C4-2B (cell line): ENCODE results near the gene PCGF2.

Experiments used
- CTCF ChIP-seq: fragments of 450-650 bp; conservative IDR thresholded peaks from 2 replicates; pipeline ENCODE4 v1.5.1; 2017; ENCODE audit warnings: mild to moderate bottlenecking
- ZFX ChIP-seq: fragments of 450-650 bp; IDR thresholded peaks from 2 replicates; pipeline ENCODE4 v1.6.1; 2017

- TF ChIP-seq CTCF (no peak), ZFX (no peak)
These were observed 38.9 kb downstream of the PCGF2 start for GRCh38 chr17:38709104-38709820.
